Measurements from ENCODE around the gene MMS22L. TPM values are rescaled to one million over a fixed set of nuclear protein-coding genes. Genes with fewer than 3 reads are reported as not detected.

MMS22L gene
- total and polyA plus RNA-seq, 4 experiments from 2014 or later: 2.5 to 13.2 (median 10.0) TPM

DNA sequence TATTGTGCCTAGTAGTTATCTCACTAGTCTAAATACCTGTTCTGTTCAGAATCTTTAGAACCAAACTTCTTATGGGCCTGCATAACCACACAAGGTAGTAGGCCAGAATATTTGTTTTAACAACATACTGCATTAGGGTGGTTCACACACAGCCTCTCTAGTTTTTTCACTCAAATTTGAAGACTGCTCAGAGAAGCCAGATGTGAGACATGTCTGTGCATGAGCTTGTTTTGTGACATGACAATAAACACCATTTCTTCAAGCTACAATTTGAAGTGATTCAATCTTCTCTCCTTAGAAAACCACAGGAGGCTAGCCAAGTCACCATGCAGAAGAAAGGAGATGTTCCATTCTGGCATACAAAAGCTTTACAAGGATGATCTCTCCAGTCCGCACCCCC is 135.6 kb downstream of the MMS22L start:
- intact Hi-C loops (cut with micrococcal nuclease): no loop called here
- H3K36me3 ChIP-seq (ENCODE audit: insufficient read depth, low read length): no peaks in the 10 kb centered on the region
- Mint-ChIP-seq H3K27me3 (no peaks in the 10 kb centered on the region), H3K36me3 (peaks cover 16 to 36% of the 10 kb centered on the region in 2 donors), H3K9me3 (no peaks in the 10 kb centered on the region), H3K27ac (no peak overlapping the region), H3K4me1 (no peaks in the 10 kb centered on the region), H3K4me3 (no peak overlapping the region)
- CTCF ChIA-PET (ENCODE audit: partially characterized antibody): no interaction called here
- no peaks in the 10 kb centered on the region for H3K27me3 ChIP-seq (ENCODE audit: insufficient read depth, low read length)
- H3K4me3 ChIP-seq (ENCODE audit: low read length in 2 of 2): no peak overlapping the region
- no peak for DNase-seq
- H3K9me3 ChIP-seq (ENCODE audit: control insufficient read depth in 1 of 2, low read length in 2 of 2): no peaks in the 10 kb centered on the region
- no peaks in the 10 kb centered on the region for H3K4me1 ChIP-seq (ENCODE audit: insufficient read depth, low read length)
- POLR2A ChIA-PET (ENCODE audit: partially characterized antibody): no interaction called here
- H3K27ac ChIP-seq (ENCODE audit: low read depth, low read length): no peak overlapping the region

DNA sequence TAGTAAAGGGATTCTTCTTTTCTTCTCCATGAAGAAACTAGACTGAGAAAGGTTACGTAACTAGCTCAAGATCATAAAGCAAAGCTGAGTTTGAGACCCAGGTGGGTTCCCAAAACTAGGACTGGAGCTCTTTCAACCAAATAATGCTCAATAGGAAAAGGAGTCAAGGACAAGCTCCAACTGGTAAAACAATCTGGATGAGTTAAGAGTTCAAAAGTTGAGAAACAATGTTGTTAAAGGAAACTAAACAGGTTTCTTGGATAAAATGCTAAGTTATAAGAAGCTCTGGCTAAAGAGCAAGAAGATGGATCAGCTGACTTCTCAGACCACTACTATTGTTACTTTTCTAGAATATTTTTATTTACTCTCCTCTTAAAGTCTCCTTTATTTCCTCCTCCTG is 137.3 kb downstream of the MMS22L start:
- no peak for DNase-seq
- intact Hi-C loops (cut with micrococcal nuclease): no loop called here
- H3K4me1 Mint-ChIP-seq: no peaks in the 10 kb centered on the region
- H3K9me3 Mint-ChIP-seq: no peaks in the 10 kb centered on the region
- ChIA-PET POLR2A (ENCODE audit: partially characterized antibody) (no interaction called here), CTCF (ENCODE audit: partially characterized antibody) (no interaction called here)
- H3K36me3 Mint-ChIP-seq: peaks cover 10 to 29% of the 10 kb centered on the region in 2 donors
- no peaks in the 10 kb centered on the region for H3K36me3 ChIP-seq (ENCODE audit: insufficient read depth, low read length)
- no peaks in the 10 kb centered on the region for H3K9me3 ChIP-seq (ENCODE audit: control insufficient read depth in 1 of 2, low read length in 2 of 2)
- peak overlapping the region in 1 of 7 donors; percentile 61 for H3K27ac Mint-ChIP-seq
- H3K4me3 Mint-ChIP-seq: no peak overlapping the region
- H3K4me3 ChIP-seq (ENCODE audit: low read length in 2 of 2): no peak overlapping the region
- no peaks in the 10 kb centered on the region for H3K27me3 Mint-ChIP-seq
- H3K27ac ChIP-seq (ENCODE audit: low read depth, low read length): no peak overlapping the region
- no peaks in the 10 kb centered on the region for H3K27me3 ChIP-seq (ENCODE audit: insufficient read depth, low read length)
- H3K4me1 ChIP-seq (ENCODE audit: insufficient read depth, low read length): no peaks in the 10 kb centered on the region

DNA sequence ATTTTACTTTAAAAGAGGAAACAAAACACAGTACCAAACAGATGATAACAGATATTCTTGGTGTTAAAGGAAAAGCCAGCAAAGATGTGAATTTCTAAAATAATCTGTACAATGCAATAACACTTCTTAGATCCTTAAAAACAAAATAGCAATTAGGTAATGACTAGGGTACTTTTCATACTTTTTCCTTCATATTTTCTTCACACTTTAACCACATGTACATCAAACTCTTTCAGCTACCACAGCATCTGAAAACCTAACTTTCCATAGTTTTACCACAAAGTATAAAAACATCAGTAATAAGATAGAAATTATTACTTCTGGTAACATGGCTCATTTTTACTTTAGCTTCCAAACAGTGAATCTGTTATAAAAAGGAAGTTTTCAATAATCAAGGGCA is 141.3 kb downstream of the MMS22L start:
- no peaks in the 10 kb centered on the region for H3K27me3 ChIP-seq (ENCODE audit: insufficient read depth, low read length)
- Mint-ChIP-seq H3K27ac (no peak overlapping the region), H3K27me3 (no peaks in the 10 kb centered on the region), H3K4me3 (no peak overlapping the region), H3K36me3 (peaks cover 2 to 8% of the 10 kb centered on the region in 2 donors), H3K9me3 (no peaks in the 10 kb centered on the region), H3K4me1 (no peaks in the 10 kb centered on the region)
- intact Hi-C loops (cut with micrococcal nuclease): no loop called here
- DNase-seq: no peak
- CTCF ChIA-PET (ENCODE audit: partially characterized antibody): no interaction called here
- no peak overlapping the region for H3K27ac ChIP-seq (ENCODE audit: low read depth, low read length)
- H3K4me1 ChIP-seq (ENCODE audit: insufficient read depth, low read length): no peaks in the 10 kb centered on the region
- no peak overlapping the region for H3K4me3 ChIP-seq (ENCODE audit: low read length in 2 of 2)
- POLR2A ChIA-PET (ENCODE audit: partially characterized antibody): no interaction called here
- H3K9me3 ChIP-seq (ENCODE audit: control insufficient read depth in 1 of 2, low read length in 2 of 2): no peaks in the 10 kb centered on the region
- H3K36me3 ChIP-seq (ENCODE audit: insufficient read depth, low read length): no peaks in the 10 kb centered on the region

- Histone ChIP-seq H3K36me3 (ENCODE audit: insufficient read depth, low read length) (no peaks in the 10 kb centered on the region), H3K4me1 (ENCODE audit: insufficient read depth, low read length) (no peaks in the 10 kb centered on the region), H3K9me3 (ENCODE audit: control insufficient read depth in 1 of 2, low read length in 2 of 2) (no peaks in the 10 kb centered on the region), H3K4me3 (ENCODE audit: low read length in 2 of 2) (no peak overlapping the region), H3K27ac (ENCODE audit: low read depth, low read length) (no peak overlapping the region), H3K27me3 (ENCODE audit: insufficient read depth, low read length) (no peaks in the 10 kb centered on the region)
- no peaks in the 10 kb centered on the region for H3K9me3 Mint-ChIP-seq
- no peaks in the 10 kb centered on the region for H3K4me1 Mint-ChIP-seq
- no peak overlapping the region for H3K27ac Mint-ChIP-seq
- ChIA-PET POLR2A (ENCODE audit: partially characterized antibody) (no interaction called here), CTCF (ENCODE audit: partially characterized antibody) (interaction anchor here (1.2 kb wide), 1 partner anchor 25 kb away, joined by 3 read pairs; no protein-coding TSS in a partner anchor)
- H3K27me3 Mint-ChIP-seq: no peaks in the 10 kb centered on the region
- no peak overlapping the region for H3K4me3 Mint-ChIP-seq
- no peak for DNase-seq
- H3K36me3 Mint-ChIP-seq: no peaks in the 10 kb centered on the region
- intact Hi-C loops (cut with micrococcal nuclease): no loop called here
Measured at GRCh38 chr6:97138581-97138980, 144.4 kb downstream of the MMS22L start.

GRCh38 chr6:97136626-97137358 is 146.2 kb downstream of the MMS22L start:
- intact Hi-C loops (cut with micrococcal nuclease): no loop called here
- Mint-ChIP-seq H3K4me1 (no peaks in the 10 kb centered on the region), H3K27ac (no peak overlapping the region), H3K9me3 (no peaks in the 10 kb centered on the region), H3K27me3 (no peaks in the 10 kb centered on the region), H3K4me3 (no peak overlapping the region), H3K36me3 (no peaks in the 10 kb centered on the region)
- Histone ChIP-seq H3K27me3 (ENCODE audit: insufficient read depth, low read length) (no peaks in the 10 kb centered on the region), H3K9me3 (ENCODE audit: control insufficient read depth in 1 of 2, low read length in 2 of 2) (no peaks in the 10 kb centered on the region), H3K4me1 (ENCODE audit: insufficient read depth, low read length) (no peaks in the 10 kb centered on the region), H3K27ac (ENCODE audit: low read depth, low read length) (no peak overlapping the region), H3K36me3 (ENCODE audit: insufficient read depth, low read length) (no peaks in the 10 kb centered on the region), H3K4me3 (ENCODE audit: low read length in 2 of 2) (no peak overlapping the region)
- ChIA-PET POLR2A (ENCODE audit: partially characterized antibody) (no interaction called here), CTCF (ENCODE audit: partially characterized antibody) (no interaction called here)
- DNase-seq: no peak

DNA sequence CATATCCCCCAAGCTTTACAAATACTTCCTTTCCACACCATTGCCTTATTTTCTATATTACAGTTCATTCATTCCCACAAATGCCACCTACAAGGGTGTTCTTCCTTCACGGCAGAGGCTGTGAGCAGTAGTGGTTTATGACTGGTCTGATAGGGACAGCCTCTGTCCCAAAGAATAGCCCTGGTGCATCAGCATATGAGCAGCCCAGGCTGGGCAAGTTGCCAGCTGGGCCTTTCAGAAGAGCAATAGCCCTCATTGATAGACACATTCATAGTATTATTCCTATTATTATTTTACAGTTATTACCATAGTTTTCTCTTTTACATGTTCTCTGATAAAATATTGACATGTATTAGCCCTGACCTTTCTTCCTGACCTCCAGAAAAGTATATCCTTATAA is 149.9 kb downstream of the MMS22L start:
- CTCF ChIA-PET (ENCODE audit: partially characterized antibody): no interaction called here
- Histone ChIP-seq H3K4me1 (ENCODE audit: insufficient read depth, low read length) (no peaks in the 10 kb centered on the region), H3K36me3 (ENCODE audit: insufficient read depth, low read length) (no peaks in the 10 kb centered on the region), H3K27me3 (ENCODE audit: insufficient read depth, low read length) (no peaks in the 10 kb centered on the region), H3K9me3 (ENCODE audit: control insufficient read depth in 1 of 2, low read length in 2 of 2) (no peaks in the 10 kb centered on the region), H3K4me3 (ENCODE audit: low read length in 2 of 2) (no peak overlapping the region), H3K27ac (ENCODE audit: low read depth, low read length) (no peak overlapping the region)
- H3K9me3 Mint-ChIP-seq: no peaks in the 10 kb centered on the region
- no peaks in the 10 kb centered on the region for H3K4me1 Mint-ChIP-seq
- peaks cover 2 to 15% of the 10 kb centered on the region in 2 donors for H3K36me3 Mint-ChIP-seq
- intact Hi-C loops (cut with micrococcal nuclease): no loop called here
- no peak for DNase-seq
- no peak overlapping the region for H3K27ac Mint-ChIP-seq
- H3K4me3 Mint-ChIP-seq: no peak overlapping the region
- H3K27me3 Mint-ChIP-seq: no peaks in the 10 kb centered on the region
- POLR2A ChIA-PET (ENCODE audit: partially characterized antibody): no interaction called here

DNA sequence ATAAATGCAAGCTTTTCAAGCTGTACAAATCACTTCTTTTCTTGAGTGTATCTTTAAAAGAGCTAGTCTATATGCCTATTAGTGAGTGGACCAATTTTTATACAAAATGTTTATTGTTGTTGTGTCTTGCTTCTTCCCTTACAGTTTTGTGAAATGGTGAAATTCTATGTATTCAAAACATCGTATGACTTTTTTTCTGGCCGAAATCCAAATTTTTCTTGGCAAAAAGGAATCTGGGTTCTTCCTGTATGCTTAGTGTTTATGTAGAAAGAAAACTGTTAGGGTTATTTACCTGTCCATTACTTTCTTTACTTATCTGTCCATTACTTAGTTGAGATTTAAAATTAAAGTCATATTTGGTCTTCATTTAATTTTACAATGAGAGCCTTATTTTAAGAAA is 153.9 kb downstream of the MMS22L start:
- CTCF ChIA-PET (ENCODE audit: partially characterized antibody): interaction anchor here (0.6 kb wide), 1 partner anchor 10 kb away, joined by 3 read pairs; no protein-coding TSS in a partner anchor
- Histone ChIP-seq H3K4me3 (ENCODE audit: low read length in 2 of 2) (no peak overlapping the region), H3K4me1 (ENCODE audit: insufficient read depth, low read length) (no peaks in the 10 kb centered on the region), H3K36me3 (ENCODE audit: insufficient read depth, low read length) (no peaks in the 10 kb centered on the region), H3K27me3 (ENCODE audit: insufficient read depth, low read length) (no peaks in the 10 kb centered on the region), H3K27ac (ENCODE audit: low read depth, low read length) (no peak overlapping the region), H3K9me3 (ENCODE audit: control insufficient read depth in 1 of 2, low read length in 2 of 2) (no peaks in the 10 kb centered on the region)
- no peak for DNase-seq
- intact Hi-C loops (cut with micrococcal nuclease): no loop called here
- no peaks in the 10 kb centered on the region for H3K4me1 Mint-ChIP-seq
- H3K36me3 Mint-ChIP-seq: peaks cover 2 to 16% of the 10 kb centered on the region in 2 donors
- H3K9me3 Mint-ChIP-seq: no peaks in the 10 kb centered on the region
- H3K4me3 Mint-ChIP-seq: no peak overlapping the region
- POLR2A ChIA-PET (ENCODE audit: partially characterized antibody): no interaction called here
- no peaks in the 10 kb centered on the region for H3K27me3 Mint-ChIP-seq
- H3K27ac Mint-ChIP-seq: no peak overlapping the region
